Measurements from ENCODE around the gene SLC32A1.

Gene SLC32A1

GRCh38 chr20:38703526-38703925, 20.8 kb upstream of the SLC32A1 start:
- peaks cover 6% of the 10 kb centered on the region for H3K4me1 ChIP-seq
- TF ChIP-seq CTCF (IDR thresholded peaks at IDR 0.05; ENCODE audit: low read depth, low read length), result no peak
- H3K27me3 ChIP-seq, result peaks cover 83% of the 10 kb centered on the region
- H3K36me3 ChIP-seq, result no peaks in the 10 kb centered on the region
- no peaks in the 10 kb centered on the region for H3K9me3 ChIP-seq
- no peak for DNase-seq
- no peak overlapping the region for H3K4me3 ChIP-seq (ENCODE audit: low read depth, low read length)

- no peak for TF ChIP-seq CTCF (IDR thresholded peaks at IDR 0.05; ENCODE audit: low read depth, low read length)
- Histone ChIP-seq H3K4me3 (ENCODE audit: low read depth, low read length) (no peak overlapping the region), H3K36me3 (no peaks in the 10 kb centered on the region), H3K4me1 (peaks cover 6% of the 10 kb centered on the region), H3K27me3 (peaks cover 83% of the 10 kb centered on the region), H3K9me3 (no peaks in the 10 kb centered on the region)
- DNase-seq, result no peak
These were observed 20.1 kb upstream of the SLC32A1 start for GRCh38 chr20:38704136-38704535.

GRCh38 chr20:38706509-38706908, 17.8 kb upstream of the SLC32A1 start:
- Histone ChIP-seq H3K36me3 (no peaks in the 10 kb centered on the region), H3K9me3 (no peaks in the 10 kb centered on the region), H3K27me3 (peaks cover 76% of the 10 kb centered on the region), H3K4me3 (ENCODE audit: low read depth, low read length) (no peak overlapping the region), H3K4me1 (peaks cover 6% of the 10 kb centered on the region)
- peak; percentile 81 for DNase-seq
- no peak for TF ChIP-seq CTCF (IDR thresholded peaks at IDR 0.05; ENCODE audit: low read depth, low read length)

GRCh38 chr20:38714308-38714707, 10.0 kb upstream of the SLC32A1 start:
- TF ChIP-seq CTCF (IDR thresholded peaks at IDR 0.05; ENCODE audit: low read depth, low read length), result no peak
- H3K36me3 ChIP-seq, result no peaks in the 10 kb centered on the region
- H3K4me1 ChIP-seq, result no peaks in the 10 kb centered on the region
- H3K9me3 ChIP-seq, result no peaks in the 10 kb centered on the region
- H3K27me3 ChIP-seq, result peaks cover 85% of the 10 kb centered on the region
- no peak overlapping the region for H3K4me3 ChIP-seq (ENCODE audit: low read depth, low read length)
- no peak for DNase-seq

- TF ChIP-seq CTCF (IDR thresholded peaks at IDR 0.05; ENCODE audit: low read depth, low read length), result no peak
- H3K36me3 ChIP-seq, result no peaks in the 10 kb centered on the region
- no peak overlapping the region for H3K4me3 ChIP-seq (ENCODE audit: low read depth, low read length)
- no peaks in the 10 kb centered on the region for H3K9me3 ChIP-seq
- no peaks in the 10 kb centered on the region for H3K4me1 ChIP-seq
- DNase-seq, result no peak
- H3K27me3 ChIP-seq, result peaks cover 92% of the 10 kb centered on the region
These were observed 8.6 kb upstream of the SLC32A1 start for GRCh38 chr20:38715646-38716045.

GRCh38 chr20:38722683-38723016, 1.6 kb upstream of the SLC32A1 start:
- no peak for DNase-seq
- H3K4me3 ChIP-seq (ENCODE audit: low read depth, low read length), result no peak overlapping the region
- no peaks in the 10 kb centered on the region for H3K36me3 ChIP-seq
- H3K27me3 ChIP-seq, result peaks cover 100% of the 10 kb centered on the region
- no peaks in the 10 kb centered on the region for H3K4me1 ChIP-seq
- no peaks in the 10 kb centered on the region; the same call in 1 of the 2 replicates for H3K9me3 ChIP-seq
- TF ChIP-seq CTCF (IDR thresholded peaks at IDR 0.05; ENCODE audit: low read depth, low read length), result no peak
